ENCODE results near the gene ESRRB.

- no peak for TF ChIP-seq TCF12 (IDR thresholded peaks at IDR 0.05)
- TF ChIP-seq, protein P1, sequence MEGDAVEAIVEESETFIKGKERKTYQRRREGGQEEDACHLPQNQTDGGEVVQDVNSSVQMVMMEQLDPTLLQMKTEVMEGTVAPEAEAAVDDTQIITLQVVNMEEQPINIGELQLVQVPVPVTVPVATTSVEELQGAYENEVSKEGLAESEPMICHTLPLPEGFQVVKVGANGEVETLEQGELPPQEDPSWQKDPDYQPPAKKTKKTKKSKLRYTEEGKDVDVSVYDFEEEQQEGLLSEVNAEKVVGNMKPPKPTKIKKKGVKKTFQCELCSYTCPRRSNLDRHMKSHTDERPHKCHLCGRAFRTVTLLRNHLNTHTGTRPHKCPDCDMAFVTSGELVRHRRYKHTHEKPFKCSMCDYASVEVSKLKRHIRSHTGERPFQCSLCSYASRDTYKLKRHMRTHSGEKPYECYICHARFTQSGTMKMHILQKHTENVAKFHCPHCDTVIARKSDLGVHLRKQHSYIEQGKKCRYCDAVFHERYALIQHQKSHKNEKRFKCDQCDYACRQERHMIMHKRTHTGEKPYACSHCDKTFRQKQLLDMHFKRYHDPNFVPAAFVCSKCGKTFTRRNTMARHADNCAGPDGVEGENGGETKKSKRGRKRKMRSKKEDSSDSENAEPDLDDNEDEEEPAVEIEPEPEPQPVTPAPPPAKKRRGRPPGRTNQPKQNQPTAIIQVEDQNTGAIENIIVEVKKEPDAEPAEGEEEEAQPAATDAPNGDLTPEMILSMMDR (IDR thresholded peaks at IDR 0.05): no peak
- TF ChIP-seq NRF1 (IDR thresholded peaks at IDR 0.05; ENCODE audit: low read depth, low read length): no peak
- TF ChIP-seq RAD21 (IDR thresholded peaks at IDR 0.05; ENCODE audit: low read length): no peak
- no peak for TF ChIP-seq TEAD4 (IDR thresholded peaks at IDR 0.05; ENCODE audit: borderline replicate concordance, insufficient read depth)
- TF ChIP-seq EP300 (IDR thresholded peaks at IDR 0.05; ENCODE audit: borderline replicate concordance in 1 of 2, low read depth in 1 of 2, low read length in 1 of 2): no peak
- TF ChIP-seq YY1 (IDR thresholded peaks at IDR 0.05; ENCODE audit: low read depth): no peak
- TF ChIP-seq FOXM1 (IDR thresholded peaks at IDR 0.05; ENCODE audit: low read depth): no peak
- TF ChIP-seq, protein P2, sequence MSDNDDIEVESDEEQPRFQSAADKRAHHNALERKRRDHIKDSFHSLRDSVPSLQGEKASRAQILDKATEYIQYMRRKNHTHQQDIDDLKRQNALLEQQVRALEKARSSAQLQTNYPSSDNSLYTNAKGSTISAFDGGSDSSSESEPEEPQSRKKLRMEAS (IDR thresholded peaks at IDR 0.05; ENCODE audit: low read depth): no peak
- TF ChIP-seq POLR2AphosphoS5 (IDR thresholded peaks at IDR 0.05; ENCODE audit: low read depth, low read length): no peak
- TF ChIP-seq JUND (IDR thresholded peaks at IDR 0.05): no peak
- no peak for TF ChIP-seq CHD2 (IDR thresholded peaks at IDR 0.05; ENCODE audit: low read length, partially characterized antibody)
- TF ChIP-seq TAF1 (IDR thresholded peaks at IDR 0.05; ENCODE audit: borderline replicate concordance, low read depth, low read length): no peak
Observed at GRCh38 chr14:76465664-76466063, 89.7 kb downstream of the ESRRB start.
